MM.1S (cell line): ENCODE measurements around the gene TMEM135.
"Not testable (repeated sequence)": the region's sequence is repeated elsewhere in the genome, so short reads cannot be mapped to it uniquely, and the experiment has no call there.

Experiments used
- EZH2 ChIP-seq: fragments of 300-600 bp; sonication (generic); optimal IDR thresholded peaks from 2 replicates; pipeline ENCODE3; 2017; ENCODE audit warnings: low read depth, mild to moderate bottlenecking, antibody characterized with exemption, low read length, mixed read lengths
- TF ChIP-seq, protein P1 (sequence below): fragments of 300-600 bp; sonication (generic); IDR thresholded peaks from 2 replicates; pipeline ENCODE4 v1.5.1; 2016; ENCODE audit warnings: antibody characterized with exemption, low read length, mixed read lengths

DNA sequence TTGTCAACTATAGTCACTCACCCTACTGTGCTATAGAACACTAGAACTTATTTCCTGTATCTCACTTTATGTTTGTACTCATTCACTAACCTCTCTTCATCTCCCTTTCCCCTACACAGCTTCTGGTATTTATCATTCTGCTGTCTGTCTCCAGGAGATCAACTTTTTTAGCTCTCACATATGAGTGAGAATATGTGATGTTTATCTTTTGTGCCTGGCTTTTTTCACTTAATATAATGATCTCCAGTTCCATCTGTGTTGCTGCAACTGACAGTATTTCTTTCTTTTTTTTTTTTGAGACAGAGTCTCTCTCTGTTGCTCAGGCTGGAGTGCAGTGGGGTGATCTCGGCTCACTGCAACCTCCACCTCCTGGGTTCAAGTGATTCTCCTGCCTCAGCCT lies 68.1 kb downstream of the TMEM135 start:
- TF ChIP-seq, protein P1, sequence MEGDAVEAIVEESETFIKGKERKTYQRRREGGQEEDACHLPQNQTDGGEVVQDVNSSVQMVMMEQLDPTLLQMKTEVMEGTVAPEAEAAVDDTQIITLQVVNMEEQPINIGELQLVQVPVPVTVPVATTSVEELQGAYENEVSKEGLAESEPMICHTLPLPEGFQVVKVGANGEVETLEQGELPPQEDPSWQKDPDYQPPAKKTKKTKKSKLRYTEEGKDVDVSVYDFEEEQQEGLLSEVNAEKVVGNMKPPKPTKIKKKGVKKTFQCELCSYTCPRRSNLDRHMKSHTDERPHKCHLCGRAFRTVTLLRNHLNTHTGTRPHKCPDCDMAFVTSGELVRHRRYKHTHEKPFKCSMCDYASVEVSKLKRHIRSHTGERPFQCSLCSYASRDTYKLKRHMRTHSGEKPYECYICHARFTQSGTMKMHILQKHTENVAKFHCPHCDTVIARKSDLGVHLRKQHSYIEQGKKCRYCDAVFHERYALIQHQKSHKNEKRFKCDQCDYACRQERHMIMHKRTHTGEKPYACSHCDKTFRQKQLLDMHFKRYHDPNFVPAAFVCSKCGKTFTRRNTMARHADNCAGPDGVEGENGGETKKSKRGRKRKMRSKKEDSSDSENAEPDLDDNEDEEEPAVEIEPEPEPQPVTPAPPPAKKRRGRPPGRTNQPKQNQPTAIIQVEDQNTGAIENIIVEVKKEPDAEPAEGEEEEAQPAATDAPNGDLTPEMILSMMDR: not testable (repeated sequence)
- not testable (repeated sequence) for TF ChIP-seq EZH2
